EH (cell line): ENCODE results near the gene RAP1B.
A peak's percentile ranks its signal among the peaks of the same experiment; 100 is the strongest.
"Not testable (repeated sequence)": the region's sequence is repeated elsewhere in the genome, so short reads cannot be mapped to it uniquely, and the experiment has no call there.

Experiments used
- DNase-seq: peaks from one replicate; pipeline ENCODE4 v3.0.0-alpha.2; 2015; ENCODE audit warnings: low read depth

Gene RAP1B

GRCh38 chr12:68636268-68636667 is 25.6 kb downstream of the RAP1B start:
- peak; percentile 67 for DNase-seq

- not testable (repeated sequence) for DNase-seq
Measured at GRCh38 chr12:68637439-68637838, 26.7 kb downstream of the RAP1B start.

- no peak for DNase-seq
Measured at GRCh38 chr12:68638171-68638570, 27.5 kb downstream of the RAP1B start.

GRCh38 chr12:68638721-68639395 is 28.2 kb downstream of the RAP1B start:
- no peak for DNase-seq

GRCh38 chr12:68639396-68639767 is 28.7 kb downstream of the RAP1B start:
- DNase-seq: no peak

GRCh38 chr12:68641138-68641537 is 30.4 kb downstream of the RAP1B start:
- no peak for DNase-seq

- no peak for DNase-seq
Measured at GRCh38 chr12:68646484-68646883, 35.8 kb downstream of the RAP1B start.

- no peak for DNase-seq
Measured at GRCh38 chr12:68647507-68647906, 36.8 kb downstream of the RAP1B start.

GRCh38 chr12:68648179-68648578 is 37.5 kb downstream of the RAP1B start:
- no peak for DNase-seq

- no peak for DNase-seq
Measured at GRCh38 chr12:68665016-68665569, 54.4 kb downstream of the RAP1B start.

GRCh38 chr12:68667291-68667690 is 56.6 kb downstream of the RAP1B start:
- no peak for DNase-seq

- DNase-seq: peak; percentile 30
Measured at GRCh38 chr12:68667896-68668295, 57.2 kb downstream of the RAP1B start.

GRCh38 chr12:68671179-68671578 is 60.5 kb downstream of the RAP1B start:
- DNase-seq: no peak

GRCh38 chr12:68673788-68674187 is 63.1 kb downstream of the RAP1B start:
- DNase-seq: no peak

- no peak for DNase-seq
Measured at GRCh38 chr12:68674376-68674775, 63.7 kb downstream of the RAP1B start.

GRCh38 chr12:68675101-68675842 is 64.6 kb downstream of the RAP1B start:
- peak; percentile 48 for DNase-seq

GRCh38 chr12:68676854-68677253 is 66.2 kb downstream of the RAP1B start:
- DNase-seq: not testable (repeated sequence)

GRCh38 chr12:68686262-68686594 is 75.5 kb downstream of the RAP1B start:
- DNase-seq: no peak

GRCh38 chr12:68686595-68687521 is 76.2 kb downstream of the RAP1B start, which contains the start of gene NUP107:
Gene NUP107 (plus strand): TSS chr12:68686978. CDS start chr12:68687066, 88 bp downstream.
- DNase-seq: peak; percentile 99

GRCh38 chr12:68695454-68695853 is 84.8 kb downstream of the RAP1B start:
- DNase-seq: no peak

- DNase-seq: no peak
Measured at GRCh38 chr12:68699486-68699885, 88.8 kb downstream of the RAP1B start.
